MCF 10A (cell line): ENCODE results near the gene TBX2. TPM values are rescaled to one million over a fixed set of nuclear protein-coding genes. Genes with fewer than 3 reads are reported as not detected.

Experiments used
- BruUV-seq: library from RNA; stranded (reverse); fragments of 400-500 nt; replicated peaks from 2 replicates; lab custom pipeline; 2021; lab: Mats Ljungman, UMichigan
- CTCF ChIA-PET: fragments of 300-600 bp; sonication (Branson Sonifier 250); formaldehyde crosslinking; extraction: SDS; loops from one replicate; lab custom pipeline; 2021; ENCODE audit warnings: antibody characterized with exemption, inconsistent platforms; lab: Yijun Ruan, JAX
- POLR2A ChIA-PET: fragments of 300-600, 350-650 bp; sonication (Branson Sonifier 250); formaldehyde crosslinking; extraction: SDS; loops from one replicate; lab custom pipeline; 2020; ENCODE audit warnings: antibody characterized with exemption, inconsistent platforms; lab: Yijun Ruan, JAX
- DNase-seq: peaks from one replicate; pipeline ENCODE4 v3.0.0-alpha.2; 2018; ENCODE audit not compliant: unreplicated experiment
- H3K27ac Mint-ChIP-seq: one replicate; pipeline ENCODE4 v1.8.0; 2022; ENCODE audit warnings: mild to moderate bottlenecking, low read depth, mixed read lengths; ENCODE audit not compliant: unreplicated experiment
- H3K27me3 Mint-ChIP-seq: one replicate; pipeline ENCODE4 v1.8.0; 2022; ENCODE audit warnings: mixed read lengths; ENCODE audit not compliant: insufficient read depth, unreplicated experiment
- H3K36me3 Mint-ChIP-seq: one replicate; pipeline ENCODE4 v1.8.0; 2022; ENCODE audit warnings: mild to moderate bottlenecking, moderate library complexity, mixed read lengths; ENCODE audit not compliant: insufficient read depth, unreplicated experiment
- H3K4me1 Mint-ChIP-seq: one replicate; pipeline ENCODE4 v1.8.0; 2022; ENCODE audit warnings: mixed read lengths; ENCODE audit not compliant: insufficient read depth, unreplicated experiment
- H3K4me3 Mint-ChIP-seq: one replicate; pipeline ENCODE4 v1.8.0; 2022; ENCODE audit warnings: mild to moderate bottlenecking, moderate library complexity, mixed read lengths; ENCODE audit not compliant: unreplicated experiment
- H3K9me3 Mint-ChIP-seq: one replicate; pipeline ENCODE4 v1.8.0; 2022; ENCODE audit warnings: mixed read lengths; ENCODE audit not compliant: unreplicated experiment
- intact Hi-C: fragments of 100-400 bp; cut with micrococcal nuclease; formaldehyde crosslinking; loops from 2 replicates; pipeline ENCODE4 v1.14.1; 2022
- total RNA-seq: library from RNA; stranded (reverse); gene quantifications from 2 replicates; pipeline ENCODE4 v1.2.3, GENCODE V29; 2022
- TF ChIP-seq, protein P1 (sequence below): fragments of 200-600 bp; IDR thresholded peaks from one replicate; pipeline ENCODE4 v1.8.0; 2022; ENCODE audit warnings: antibody characterized with exemption, mild to moderate bottlenecking; ENCODE audit not compliant: unreplicated experiment

Gene TBX2
- total RNA-seq, 1 experiment from 2014 or later, result 1.5 TPM

DNA sequence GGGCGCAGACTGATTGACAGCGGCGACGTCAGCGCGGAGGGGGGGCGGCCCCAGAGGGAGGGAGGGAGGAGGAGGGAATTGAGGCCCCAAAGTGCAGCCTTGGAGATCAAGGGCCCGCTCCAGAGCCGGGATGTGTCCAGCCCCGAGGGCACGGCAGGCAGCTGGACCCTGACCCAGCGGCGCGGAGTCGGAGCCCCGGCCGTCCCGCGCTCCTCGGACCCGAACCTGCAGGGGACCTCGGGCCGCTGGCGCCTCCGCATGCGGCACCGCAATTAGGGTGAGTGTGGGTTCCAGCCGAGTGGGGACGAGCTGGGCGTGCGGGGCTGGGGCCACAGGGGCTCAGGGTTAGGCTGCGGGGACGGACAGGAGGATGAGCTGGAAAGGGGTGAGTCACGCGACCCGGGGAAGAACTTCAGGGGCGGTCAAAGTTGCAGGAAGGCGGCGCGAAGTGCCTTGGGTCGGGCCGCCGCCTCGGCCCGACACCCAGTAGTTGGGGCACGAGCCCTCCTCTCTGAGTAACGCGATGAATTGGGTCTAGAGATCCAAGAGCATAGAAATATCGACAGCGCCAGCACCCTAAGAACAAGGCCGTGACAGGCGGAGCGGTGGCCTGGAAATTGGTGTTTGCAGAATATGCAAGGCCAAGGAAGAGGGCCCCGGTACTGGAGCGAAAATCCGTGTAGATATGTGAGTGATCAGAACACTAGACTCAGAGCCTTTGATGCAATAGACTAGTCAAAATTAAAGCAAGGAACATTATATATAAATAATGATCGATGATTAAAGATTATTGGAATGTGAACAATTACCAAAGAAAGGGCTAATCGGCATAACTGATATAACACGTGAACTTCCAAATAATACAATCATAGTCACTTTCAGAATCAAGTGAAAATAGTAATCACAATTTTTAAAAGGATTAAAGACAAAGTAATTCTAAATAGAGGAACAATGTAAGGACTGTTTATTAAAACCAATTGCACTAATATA lies 53.0 kb downstream of the TBX2 start, which contains the start of gene TBX4:
Gene TBX4, plus strand, starts transcription at position 122 of the 990 bp plus-strand sequence. CDS start 4,069 bp downstream, outside the sequence.
- intact Hi-C loops, result no loop called here
- no TSS peak for BruUV-seq
- TF ChIP-seq, protein P1, sequence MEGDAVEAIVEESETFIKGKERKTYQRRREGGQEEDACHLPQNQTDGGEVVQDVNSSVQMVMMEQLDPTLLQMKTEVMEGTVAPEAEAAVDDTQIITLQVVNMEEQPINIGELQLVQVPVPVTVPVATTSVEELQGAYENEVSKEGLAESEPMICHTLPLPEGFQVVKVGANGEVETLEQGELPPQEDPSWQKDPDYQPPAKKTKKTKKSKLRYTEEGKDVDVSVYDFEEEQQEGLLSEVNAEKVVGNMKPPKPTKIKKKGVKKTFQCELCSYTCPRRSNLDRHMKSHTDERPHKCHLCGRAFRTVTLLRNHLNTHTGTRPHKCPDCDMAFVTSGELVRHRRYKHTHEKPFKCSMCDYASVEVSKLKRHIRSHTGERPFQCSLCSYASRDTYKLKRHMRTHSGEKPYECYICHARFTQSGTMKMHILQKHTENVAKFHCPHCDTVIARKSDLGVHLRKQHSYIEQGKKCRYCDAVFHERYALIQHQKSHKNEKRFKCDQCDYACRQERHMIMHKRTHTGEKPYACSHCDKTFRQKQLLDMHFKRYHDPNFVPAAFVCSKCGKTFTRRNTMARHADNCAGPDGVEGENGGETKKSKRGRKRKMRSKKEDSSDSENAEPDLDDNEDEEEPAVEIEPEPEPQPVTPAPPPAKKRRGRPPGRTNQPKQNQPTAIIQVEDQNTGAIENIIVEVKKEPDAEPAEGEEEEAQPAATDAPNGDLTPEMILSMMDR, result no peak
- no peak within 1 kb of the TSS for H3K27ac Mint-ChIP-seq
- no peaks in the 10 kb centered on the region for H3K27me3 Mint-ChIP-seq
- H3K36me3 Mint-ChIP-seq, result no peaks in the 10 kb centered on the region
- ChIA-PET POLR2A (no interaction called here), CTCF (no interaction called here)
- peaks cover 12% of the 10 kb centered on the region for H3K9me3 Mint-ChIP-seq
- no peak within 1 kb of the TSS for H3K4me3 Mint-ChIP-seq
- DNase-seq, result no peak
- no peaks in the 10 kb centered on the region for H3K4me1 Mint-ChIP-seq

- intact Hi-C loops, result no loop called here
- no peak for DNase-seq
- no peaks in the 10 kb centered on the region for H3K27me3 Mint-ChIP-seq
- no peaks in the 10 kb centered on the region for H3K36me3 Mint-ChIP-seq
- CTCF ChIA-PET, result no interaction called here
- H3K9me3 Mint-ChIP-seq, result peaks cover 12% of the 10 kb centered on the region
- POLR2A ChIA-PET, result no interaction called here
- no TSS peak for BruUV-seq
- H3K4me1 Mint-ChIP-seq, result no peaks in the 10 kb centered on the region
- H3K27ac Mint-ChIP-seq, result no peak overlapping the region
- no peak overlapping the region for H3K4me3 Mint-ChIP-seq
- TF ChIP-seq, protein P1, result no peak
Measured at GRCh38 chr17:61453566-61454380, 54.1 kb downstream of the TBX2 start.

GRCh38 chr17:61454381-61455323 lies 55.0 kb downstream of the TBX2 start:
- H3K27me3 Mint-ChIP-seq, result no peaks in the 10 kb centered on the region
- no peak for DNase-seq
- H3K4me1 Mint-ChIP-seq, result no peaks in the 10 kb centered on the region
- POLR2A ChIA-PET, result no interaction called here
- H3K27ac Mint-ChIP-seq, result no peak overlapping the region
- H3K36me3 Mint-ChIP-seq, result no peaks in the 10 kb centered on the region
- no TSS peak for BruUV-seq
- intact Hi-C loops, result no loop called here
- TF ChIP-seq, protein P1, result no peak
- CTCF ChIA-PET, result interaction anchor here (0.6 kb wide), 1 partner anchor 392 kb away, joined by 3 read pairs; no protein-coding TSS in a partner anchor
- no peak overlapping the region for H3K4me3 Mint-ChIP-seq
- H3K9me3 Mint-ChIP-seq, result peaks cover 12% of the 10 kb centered on the region
